CD4-positive, CD25-positive, alpha-beta regulatory T cell (primary cell): ENCODE measurements around the gene SMARCC2. TPM values are rescaled to one million over a fixed set of nuclear protein-coding genes. Genes with fewer than 3 reads are reported as not detected.
A peak's percentile ranks its signal among the peaks of the same experiment; 100 is the strongest.

Experiments used
- ATAC-seq, 2 donors: fragments of 150-1000 bp; cut with Tn5 transposase; one replicate each; pipeline ENCODE4 v1.10.0; 2021; ENCODE audit warnings: low read depth in 2 of 2, moderate number of reproducible peaks in 2 of 2, moderate library complexity in 1 of 2
- DNase-seq, 3 donors: peaks; one replicate each; pipeline versions ENCODE4 v3.0.0 to v3.0.0-alpha.2; 2012 to 2022; ENCODE audit warnings: mixed read lengths in 1 of 3
- H3K27ac ChIP-seq: one replicate; pipeline ENCODE4 v1.7.0; 2013; ENCODE audit warnings: mild to moderate bottlenecking, low read length; ENCODE audit not compliant: insufficient read depth, poor library complexity, severe bottlenecking
- H3K27me3 ChIP-seq: one replicate; pipeline ENCODE4 v1.7.0; 2013; ENCODE audit warnings: low read length; ENCODE audit not compliant: control insufficient read depth, insufficient read depth
- H3K36me3 ChIP-seq: one replicate; pipeline ENCODE4 v1.7.0; 2013; ENCODE audit warnings: mild to moderate bottlenecking, low read length, moderate library complexity; ENCODE audit not compliant: control insufficient read depth, insufficient read depth
- H3K4me1 ChIP-seq: 2 replicates; pipeline ENCODE4 v1.7.0; 2013; ENCODE audit warnings: mild to moderate bottlenecking, low read length; ENCODE audit not compliant: insufficient read depth, control insufficient read depth, poor library complexity, severe bottlenecking
- H3K4me3 ChIP-seq: one replicate; pipeline ENCODE4 v1.7.0; 2013; ENCODE audit warnings: low read depth, mild to moderate bottlenecking, low read length, moderate library complexity
- H3K9me3 ChIP-seq, 2 experiments: 1 replicate in 1 of 2; 2 replicates in 1 of 2; pipeline ENCODE4 v1.7.0; 2013; ENCODE audit warnings: low read length in 2 of 2, mild to moderate bottlenecking in 1 of 2, moderate library complexity in 1 of 2; ENCODE audit not compliant: control insufficient read depth in 2 of 2
- H3K27ac Mint-ChIP-seq, 3 donors: one replicate each; pipeline ENCODE4 v1.8.0; 2020 to 2022; ENCODE audit warnings: mild to moderate bottlenecking in 3 of 3, mixed read lengths in 3 of 3, moderate library complexity in 2 of 3
- H3K27me3 Mint-ChIP-seq: one replicate; pipeline ENCODE4 v1.8.0; 2022; ENCODE audit warnings: mild to moderate bottlenecking, mixed read lengths
- H3K36me3 Mint-ChIP-seq: one replicate; pipeline ENCODE4 v1.8.0; 2020; ENCODE audit warnings: mixed read lengths
- H3K4me1 Mint-ChIP-seq, 4 donors: one replicate each; pipeline ENCODE4 v1.8.0; 2020 to 2022; ENCODE audit warnings: mixed read lengths in 4 of 4, mild to moderate bottlenecking in 1 of 4
- H3K4me3 Mint-ChIP-seq, 4 donors: one replicate each; pipeline ENCODE4 v1.8.0; 2020 to 2022; ENCODE audit warnings: mild to moderate bottlenecking in 4 of 4, mixed read lengths in 4 of 4, moderate library complexity in 3 of 4
- H3K9me3 Mint-ChIP-seq, 7 donors: one replicate each; pipeline ENCODE4 v1.8.0; 2020 to 2022; ENCODE audit warnings: mixed read lengths in 7 of 7, mild to moderate bottlenecking in 3 of 7, moderate library complexity in 2 of 7
- polyA plus RNA-seq, 4 donors: library from polyadenylated mRNA; unstranded; fragments of 300-500 nt; fragmentation: Illumina TruSeq; gene quantifications; one replicate each; pipeline ENCODE4 v1.2.3, GENCODE V29; 2021
- total RNA-seq: library from RNA; stranded (reverse); gene quantifications from one replicate; pipeline ENCODE4 v1.2.3, GENCODE V29; 2022

SMARCC2 gene
- total and polyA plus RNA-seq, 5 donors from 2014 or later: 46.3 to 153 (median 57.1) TPM

- ATAC-seq (no peak), DNase-seq (no peak)
- H3K9me3 Mint-ChIP-seq: no peaks in the 10 kb centered on the region
- H3K27ac ChIP-seq: no peak overlapping the region
- H3K4me3 ChIP-seq: no peak overlapping the region
- peaks cover under 1 to 39% (median 26%) of the 10 kb centered on the region in 4 donors for H3K4me1 Mint-ChIP-seq
- H3K36me3 ChIP-seq: peaks cover 62% of the 10 kb centered on the region
- H3K4me1 ChIP-seq: peaks cover 16% of the 10 kb centered on the region
- H3K27me3 Mint-ChIP-seq: no peaks in the 10 kb centered on the region
- peak overlapping the region in 2 of 3 donors; percentile 74 to 93 for H3K27ac Mint-ChIP-seq
- no peaks in the 10 kb centered on the region for H3K9me3 ChIP-seq
- peaks cover 42% of the 10 kb centered on the region for H3K36me3 Mint-ChIP-seq
- H3K4me3 Mint-ChIP-seq: no peak overlapping the region
- H3K27me3 ChIP-seq: no peaks in the 10 kb centered on the region
These were observed 45.4 kb downstream of the SMARCC2 start for GRCh38 chr12:56143870-56144269.

- H3K27me3 ChIP-seq: no peaks in the 10 kb centered on the region
These were observed 46.1 kb downstream of the SMARCC2 start for GRCh38 chr12:56143217-56143616.

DNA sequence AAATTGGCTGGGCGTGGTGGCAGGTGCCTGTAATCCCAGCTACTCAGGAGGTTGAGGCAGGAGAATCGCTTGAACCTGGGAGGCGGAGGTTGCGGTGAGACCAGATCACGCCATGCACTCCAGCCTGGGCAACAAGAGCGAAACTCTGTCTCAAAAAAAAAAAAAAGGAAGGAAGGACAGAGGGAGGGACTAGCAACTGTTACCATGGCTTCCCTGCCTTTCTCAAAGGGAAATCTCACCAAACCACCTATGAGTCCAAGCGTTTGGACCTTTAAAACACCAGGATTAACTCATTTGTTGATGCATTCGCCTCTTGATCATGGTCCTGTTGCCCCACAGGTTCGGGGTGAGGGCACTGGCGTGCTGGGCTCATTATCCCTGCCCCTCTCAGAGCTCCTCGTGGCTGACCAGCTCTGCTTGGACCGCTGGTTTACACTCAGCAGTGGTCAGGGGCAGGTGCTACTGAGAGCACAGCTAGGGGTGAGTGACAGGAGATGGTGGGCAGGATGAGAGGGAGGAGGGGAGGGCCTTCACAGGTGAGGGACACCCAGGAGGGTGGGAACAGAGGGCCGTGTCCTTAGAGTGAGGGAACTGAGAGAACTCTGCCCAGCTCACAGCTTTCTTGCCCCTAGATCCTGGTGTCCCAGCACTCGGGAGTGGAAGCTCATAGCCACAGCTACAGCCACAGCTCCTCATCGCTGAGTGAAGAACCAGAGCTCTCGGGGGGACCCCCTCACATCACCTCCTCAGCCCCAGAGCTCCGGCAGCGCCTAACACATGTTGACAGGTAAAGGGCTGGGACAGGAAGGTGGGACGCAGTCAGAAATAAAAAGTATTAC, 47.1 kb downstream of the SMARCC2 start:
- DNase-seq (no peak), ATAC-seq (no peak)
- Histone ChIP-seq H3K4me1 (peaks cover 32% of the 10 kb centered on the region), H3K4me3 (no peak overlapping the region), H3K27ac (no peak overlapping the region), H3K36me3 (peaks cover 77% of the 10 kb centered on the region), H3K27me3 (no peaks in the 10 kb centered on the region), H3K9me3 (no peaks in the 10 kb centered on the region)
- peaks cover 6 to 56% (median 38%) of the 10 kb centered on the region in 4 donors for H3K4me1 Mint-ChIP-seq
- H3K9me3 Mint-ChIP-seq: no peaks in the 10 kb centered on the region
- H3K4me3 Mint-ChIP-seq: no peak overlapping the region
- peaks cover 59% of the 10 kb centered on the region for H3K36me3 Mint-ChIP-seq
- no peaks in the 10 kb centered on the region for H3K27me3 Mint-ChIP-seq
- peak overlapping the region in 2 of 3 donors; percentile 59 to 71 for H3K27ac Mint-ChIP-seq

More at GRCh38 chr12:56143217-56143616, 46.1 kb downstream of the SMARCC2 start:
- Histone ChIP-seq H3K9me3 (no peaks in the 10 kb centered on the region), H3K27ac (peak overlapping the region; percentile 30), H3K4me1 (peaks cover 22% of the 10 kb centered on the region), H3K4me3 (no peak overlapping the region), H3K36me3 (peaks cover 67% of the 10 kb centered on the region)
- Mint-ChIP-seq H3K4me3 (peak overlapping the region in 2 of 4 donors; percentile 26 to 38), H3K9me3 (no peaks in the 10 kb centered on the region), H3K27ac (peak overlapping the region; percentile 25 to 93 (median 74)), H3K36me3 (peaks cover 48% of the 10 kb centered on the region), H3K27me3 (no peaks in the 10 kb centered on the region), H3K4me1 (peaks cover 6 to 45% (median 33%) of the 10 kb centered on the region in 4 donors)
- peak; percentile 78 to 82 for ATAC-seq
- DNase-seq: peak in 1 of 3 donors; percentile 30

DNA sequence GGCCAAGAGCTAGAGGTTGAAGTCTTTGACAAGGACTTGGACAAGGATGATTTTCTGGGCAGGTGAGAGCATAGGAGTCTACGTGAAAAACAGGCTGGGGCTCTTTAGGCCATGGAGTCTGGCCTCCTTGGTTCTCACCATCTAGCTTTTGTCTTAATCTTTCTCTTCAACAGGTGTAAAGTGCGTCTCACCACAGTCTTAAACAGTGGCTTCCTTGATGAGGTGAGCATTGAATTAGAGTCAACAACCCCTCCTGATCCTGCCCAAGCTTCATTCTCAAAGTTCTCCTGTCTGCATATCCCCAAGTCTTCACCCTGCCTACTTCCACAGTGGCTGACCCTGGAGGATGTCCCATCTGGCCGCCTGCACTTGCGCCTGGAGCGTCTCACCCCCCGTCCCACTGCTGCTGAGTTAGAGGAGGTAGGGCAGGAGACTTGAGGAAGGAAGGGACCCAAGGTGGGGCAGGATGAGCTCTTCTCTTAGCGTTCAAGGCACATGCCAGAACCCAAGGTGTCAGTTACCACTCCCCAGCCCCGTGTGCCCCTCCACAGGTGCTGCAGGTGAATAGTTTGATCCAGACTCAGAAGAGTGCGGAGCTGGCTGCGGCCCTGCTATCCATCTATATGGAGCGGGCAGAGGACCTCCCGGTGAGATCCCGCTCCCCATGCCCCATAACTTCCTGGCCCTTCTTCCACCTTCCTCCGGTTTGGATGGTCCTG, 51.3 kb downstream of the SMARCC2 start:
- Mint-ChIP-seq H3K36me3 (peaks cover 62% of the 10 kb centered on the region), H3K4me1 (peaks cover 6 to 71% (median 42%) of the 10 kb centered on the region in 4 donors), H3K9me3 (peaks cover 0 to 2% (median 0%) of the 10 kb centered on the region in 7 donors), H3K27me3 (no peaks in the 10 kb centered on the region), H3K27ac (peak overlapping the region; percentile 67 to 90 (median 75)), H3K4me3 (peak overlapping the region in 3 of 4 donors; percentile 10 to 61 (median 53))
- no peak for ATAC-seq
- no peak overlapping the region for H3K4me3 ChIP-seq
- no peaks in the 10 kb centered on the region for H3K27me3 ChIP-seq
- H3K27ac ChIP-seq: no peak overlapping the region
- H3K36me3 ChIP-seq: peaks cover 91% of the 10 kb centered on the region
- no peak for DNase-seq
- H3K9me3 ChIP-seq: no peaks in the 10 kb centered on the region
- peaks cover 31% of the 10 kb centered on the region for H3K4me1 ChIP-seq

DNA sequence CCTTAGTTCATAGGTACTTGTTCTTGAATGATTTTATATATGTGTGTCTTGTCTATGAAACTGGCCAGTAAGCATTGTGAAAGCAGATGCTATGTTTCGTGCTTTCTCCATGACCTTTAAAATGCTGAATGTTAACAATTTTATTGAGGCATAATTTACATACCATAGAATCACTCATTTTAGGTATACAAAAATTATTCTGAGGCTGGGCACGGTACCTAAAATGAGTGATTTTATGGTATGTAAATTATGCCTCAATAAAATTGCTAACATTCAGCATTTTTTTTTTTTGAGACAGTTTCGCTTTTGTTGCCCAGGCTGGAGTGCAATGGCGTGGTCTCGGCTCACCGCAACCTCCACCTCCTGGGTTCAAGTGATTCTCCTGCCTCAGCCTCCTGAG, 54.4 kb downstream of the SMARCC2 start:
- no peaks in the 10 kb centered on the region for H3K27me3 ChIP-seq
- H3K4me3 ChIP-seq: no peak overlapping the region
- Mint-ChIP-seq H3K36me3 (peaks cover 73% of the 10 kb centered on the region), H3K27me3 (no peaks in the 10 kb centered on the region), H3K9me3 (peaks cover 0 to 5% (median 0%) of the 10 kb centered on the region in 7 donors), H3K4me1 (peaks cover 6 to 80% (median 54%) of the 10 kb centered on the region in 4 donors), H3K27ac (no peak overlapping the region), H3K4me3 (peak overlapping the region in 1 of 4 donors; percentile 66)
- ATAC-seq (no peak), DNase-seq (no peak)
- peaks cover 32% of the 10 kb centered on the region for H3K4me1 ChIP-seq
- H3K36me3 ChIP-seq: peaks cover 90% of the 10 kb centered on the region
- H3K27ac ChIP-seq: no peak overlapping the region
- peaks cover 0 to 7% of the 10 kb centered on the region in 2 experiments for H3K9me3 ChIP-seq

- Histone ChIP-seq H3K27ac (peak overlapping the region; percentile 86), H3K27me3 (no peaks in the 10 kb centered on the region), H3K36me3 (peaks cover 54% of the 10 kb centered on the region), H3K4me3 (peak overlapping the region; percentile 58), H3K9me3 (peaks cover 0 to 7% of the 10 kb centered on the region in 2 experiments), H3K4me1 (peaks cover 35% of the 10 kb centered on the region)
- Mint-ChIP-seq H3K36me3 (peaks cover 43% of the 10 kb centered on the region), H3K9me3 (peaks cover 0 to 5% (median 1%) of the 10 kb centered on the region in 7 donors), H3K27ac (peak overlapping the region; percentile 74 to 92 (median 79)), H3K4me1 (peaks cover 10 to 76% (median 52%) of the 10 kb centered on the region in 4 donors), H3K27me3 (no peaks in the 10 kb centered on the region), H3K4me3 (peak overlapping the region; percentile 73 to 100 (median 93))
- DNase-seq: no peak
- ATAC-seq: no peak
These were observed 58.4 kb downstream of the SMARCC2 start for GRCh38 chr12:56130876-56131275.

DNA sequence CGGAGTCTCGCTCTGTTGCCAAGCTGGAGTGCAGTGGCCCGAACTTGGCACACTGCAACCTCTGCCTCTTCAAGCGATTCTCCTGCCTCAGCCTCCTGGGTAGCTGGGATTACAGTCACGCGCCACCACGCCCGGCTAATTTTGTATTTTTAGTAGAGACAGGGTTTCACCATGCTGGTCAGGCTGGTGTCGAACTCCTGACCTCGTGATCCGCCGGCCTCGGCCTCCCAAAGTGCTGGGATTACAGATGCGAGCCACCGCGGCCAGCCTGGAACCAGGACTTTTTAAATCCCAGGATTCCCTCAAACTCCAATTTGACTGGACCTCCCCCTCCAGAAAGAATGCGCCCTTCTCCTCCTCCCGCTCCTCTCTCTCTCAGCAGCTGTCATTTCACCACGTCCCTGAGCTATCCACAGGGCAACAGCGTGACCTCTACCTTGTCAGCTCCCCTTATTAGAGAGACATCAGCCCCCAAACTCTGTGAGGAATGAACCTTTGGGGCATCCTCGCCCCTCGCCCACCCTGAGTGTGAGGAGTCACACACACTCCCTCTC, 59.3 kb downstream of the SMARCC2 start:
- peaks cover 46% of the 10 kb centered on the region for H3K36me3 ChIP-seq
- H3K4me3 Mint-ChIP-seq: peak overlapping the region; percentile 87 to 100 (median 98)
- no peak for ATAC-seq
- H3K27ac Mint-ChIP-seq: peak overlapping the region; percentile 91 to 98 (median 92)
- peaks cover 10 to 77% (median 51%) of the 10 kb centered on the region in 4 donors for H3K4me1 Mint-ChIP-seq
- no peaks in the 10 kb centered on the region for H3K27me3 ChIP-seq
- H3K9me3 ChIP-seq: peaks cover 0 to 7% of the 10 kb centered on the region in 2 experiments
- H3K4me1 ChIP-seq: peaks cover 42% of the 10 kb centered on the region
- no peak for DNase-seq
- H3K36me3 Mint-ChIP-seq: peaks cover 41% of the 10 kb centered on the region
- peak overlapping the region; percentile 86 for H3K27ac ChIP-seq
- peak overlapping the region; percentile 91 for H3K4me3 ChIP-seq
- peaks cover 0 to 5% (median 1%) of the 10 kb centered on the region in 7 donors for H3K9me3 Mint-ChIP-seq
- no peaks in the 10 kb centered on the region for H3K27me3 Mint-ChIP-seq
